OCI-M1 (cell line): ENCODE results near the gene TEAD3.

Experiments
- DNase-seq: peaks from one replicate; lab custom pipeline; 2025; lab: John Stamatoyannopoulos, UW

Gene TEAD3

GRCh38 chr6:35492258-35492973, 4.5 kb downstream of the TEAD3 start:
- DNase-seq, result no peak

DNA sequence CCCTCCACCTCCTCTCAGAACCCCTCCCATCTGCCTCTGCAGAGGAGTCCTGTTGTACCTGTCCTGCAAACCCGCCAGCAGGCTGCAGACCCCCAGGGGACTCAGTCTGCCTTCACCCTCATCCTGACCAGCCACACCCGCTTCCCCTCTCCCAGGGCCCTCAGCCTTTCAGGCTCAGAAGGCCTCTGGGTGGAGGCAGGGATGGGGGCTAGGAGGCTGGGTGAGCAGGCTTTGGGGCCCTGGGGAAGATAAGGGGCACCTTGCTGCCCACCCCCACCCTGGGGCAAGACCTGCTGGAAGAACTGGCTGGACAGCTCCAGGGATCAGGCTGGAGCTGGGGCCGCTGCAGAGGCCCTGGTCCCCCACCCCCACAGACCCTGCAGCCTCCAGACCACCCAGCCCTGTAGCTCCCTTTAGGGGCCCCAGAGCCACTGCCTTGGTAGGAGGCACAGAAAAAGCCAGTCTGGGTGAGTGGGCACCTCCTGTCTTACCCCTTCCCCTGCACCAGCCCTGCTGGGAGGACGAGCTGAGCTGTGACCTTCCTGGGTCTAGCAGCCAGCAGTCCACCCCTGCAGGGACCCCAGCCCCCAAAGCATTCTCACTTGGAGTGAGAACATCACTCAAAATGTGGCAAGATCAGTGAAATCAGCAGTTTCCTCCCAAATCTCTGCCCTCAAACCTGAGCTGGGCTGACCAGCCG, 5.2 kb downstream of the TEAD3 start:
- no peak for DNase-seq

DNA sequence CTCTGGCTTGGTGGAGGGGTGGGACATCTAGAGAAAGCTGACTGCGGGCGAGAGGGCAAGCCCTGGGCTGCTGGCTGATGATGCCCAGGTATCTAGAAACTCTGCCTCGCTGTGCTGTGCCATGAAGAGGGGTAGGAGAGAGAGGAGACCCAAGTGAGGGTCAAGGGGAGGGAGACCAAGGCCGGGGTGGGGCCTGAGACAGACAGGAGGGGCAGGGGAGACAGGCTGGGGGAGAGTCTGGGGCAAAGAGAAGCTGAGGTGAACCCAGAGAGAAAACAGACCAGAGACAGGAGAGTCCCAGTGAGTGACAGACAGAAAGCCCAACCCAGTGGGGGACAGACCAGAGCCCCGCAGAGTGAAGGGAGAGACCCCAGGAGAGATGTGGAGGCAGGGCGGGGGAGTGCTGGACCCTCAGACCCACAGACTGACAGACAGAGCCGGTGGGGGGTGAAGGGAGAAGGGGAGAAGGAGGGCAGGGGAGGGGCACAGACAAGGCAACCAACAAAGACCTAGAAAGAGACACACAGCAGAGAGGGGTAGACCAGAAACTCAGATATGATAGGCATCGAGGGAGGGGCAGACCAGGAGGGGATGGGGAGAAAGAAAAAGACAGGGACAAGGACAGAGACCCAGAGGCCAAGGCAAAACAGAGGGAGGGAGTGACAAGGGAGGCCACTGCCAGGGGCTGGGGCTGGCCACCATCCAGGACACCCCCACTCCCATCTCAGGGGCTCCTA, 5.9 kb downstream of the TEAD3 start:
- no peak for DNase-seq

GRCh38 chr6:35489995-35490791, 6.7 kb downstream of the TEAD3 start:
- DNase-seq, result no peak

DNA sequence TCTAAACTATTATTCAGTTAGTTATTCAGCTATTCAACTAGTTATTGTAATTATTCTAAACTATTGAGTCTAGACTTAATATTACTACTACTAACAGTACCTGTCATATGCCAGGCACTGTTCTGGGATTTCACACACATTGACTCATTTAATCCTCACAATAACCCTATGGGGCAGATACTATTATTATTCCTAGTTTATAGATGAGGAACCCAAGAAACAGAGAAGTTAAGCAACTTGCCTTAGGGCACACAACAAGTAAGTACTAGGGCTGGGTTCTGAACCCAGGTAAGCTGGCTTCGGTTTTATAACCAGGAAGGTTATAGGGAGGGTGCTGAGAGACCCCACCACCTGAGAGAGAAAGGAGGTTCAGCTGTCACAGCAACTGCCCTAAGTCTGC, 7.8 kb downstream of the TEAD3 start:
- DNase-seq, result no peak

DNA sequence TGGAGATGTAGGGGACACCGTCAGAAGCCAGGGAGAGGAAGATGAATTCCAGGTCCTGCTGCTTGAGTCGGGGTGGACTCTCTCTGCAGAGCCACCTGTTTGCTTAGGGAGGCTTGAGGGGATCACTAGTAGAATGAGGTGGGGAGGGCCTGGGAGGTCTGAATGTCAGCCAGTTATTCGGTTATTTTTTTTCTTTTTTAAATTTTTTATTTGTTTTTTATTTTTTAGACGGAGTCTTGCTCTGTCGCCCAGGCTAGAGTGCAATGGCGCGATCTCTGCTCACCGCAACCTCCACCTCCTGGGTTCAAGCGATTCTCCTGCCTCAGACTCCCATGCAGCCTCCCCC, 8.4 kb downstream of the TEAD3 start:
- no peak for DNase-seq

DNA sequence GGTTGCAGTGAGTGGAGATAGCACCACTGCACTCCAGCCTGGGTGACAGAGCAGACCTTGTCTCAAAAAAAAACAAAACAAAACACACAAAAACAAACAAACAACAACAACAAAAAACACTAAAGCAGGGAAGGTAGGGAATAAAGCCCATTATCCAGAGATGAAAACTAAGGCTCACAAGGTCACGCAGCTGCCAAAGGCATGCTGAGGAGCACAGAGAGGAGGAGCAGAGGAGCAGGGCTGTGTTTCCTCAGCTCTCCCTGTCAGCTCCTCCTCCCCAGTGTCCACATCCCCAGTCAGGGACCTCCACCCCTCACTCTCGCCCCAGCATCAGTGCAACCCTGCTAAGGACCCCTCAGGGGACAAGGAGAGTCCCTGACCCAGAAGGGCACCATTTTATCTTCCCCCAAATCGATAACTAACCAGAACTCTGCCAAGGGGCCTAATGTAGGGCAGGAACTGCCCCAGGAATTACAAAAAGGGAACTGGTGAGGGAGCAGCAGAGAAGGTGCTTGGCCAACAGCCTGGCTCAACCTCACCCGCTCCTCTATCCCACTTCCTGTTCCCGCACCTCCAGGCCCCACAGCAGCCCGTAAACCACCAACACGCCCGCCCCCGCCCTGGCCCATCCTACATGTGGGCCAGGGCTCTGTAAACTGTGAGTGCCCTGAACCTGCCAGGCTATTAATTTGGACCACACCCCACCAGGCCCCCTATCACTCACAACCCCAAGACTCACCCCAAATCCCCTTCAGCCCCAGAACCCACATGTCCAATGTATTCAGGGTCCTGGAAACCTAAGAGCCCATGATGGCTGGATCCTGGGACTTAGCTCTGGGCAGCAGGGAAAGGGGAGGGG, 9.0 kb downstream of the TEAD3 start:
- DNase-seq, result peak; percentile 83

DNA sequence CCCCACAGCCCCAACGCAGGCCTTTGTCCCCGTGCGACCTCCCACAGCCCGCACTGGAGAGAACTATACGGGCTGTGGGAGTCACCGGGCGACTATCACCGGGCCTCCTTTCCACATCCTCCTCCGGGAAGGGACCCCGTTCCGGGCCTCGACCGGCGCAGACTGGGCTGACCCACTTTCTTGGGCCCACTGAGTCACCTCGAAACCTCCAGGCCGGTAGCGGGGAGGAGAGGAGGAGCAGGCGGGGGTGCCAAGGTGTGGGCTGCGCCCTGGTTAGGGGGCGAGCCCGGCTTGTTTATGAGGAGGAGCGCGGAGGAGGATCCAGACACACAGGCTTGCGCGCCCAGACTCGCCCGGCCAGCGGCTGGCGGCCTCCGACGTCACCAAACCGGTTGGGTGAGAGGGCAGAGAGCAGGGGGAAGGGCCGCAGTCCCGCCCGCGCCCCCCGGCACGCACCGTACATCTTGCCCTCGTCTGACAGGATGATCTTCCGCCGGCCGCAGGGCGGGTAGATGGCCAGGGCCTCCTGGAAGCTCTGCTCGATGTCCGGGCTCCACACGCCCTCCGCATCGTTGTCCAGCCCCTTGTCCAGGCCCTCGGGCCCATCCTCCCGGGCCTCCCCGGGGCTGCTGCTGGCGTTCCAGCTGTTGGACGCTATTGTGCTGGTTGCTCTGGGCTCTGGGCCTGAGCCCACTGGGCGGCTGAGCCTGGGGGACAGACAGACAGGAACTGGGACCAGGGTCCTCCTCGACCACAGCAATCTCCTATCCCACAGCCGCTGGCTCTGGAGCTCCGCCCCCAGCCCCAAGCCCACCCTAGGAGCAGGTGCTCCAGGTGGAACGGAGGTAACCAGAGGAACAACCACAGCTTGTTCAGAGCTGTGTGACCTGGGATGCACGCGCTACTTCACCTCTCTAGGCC, 10.6 kb downstream of the TEAD3 start:
- DNase-seq, result no peak

- DNase-seq, result no peak
Observed at GRCh38 chr6:35485402-35485877, 11.4 kb downstream of the TEAD3 start.

DNA sequence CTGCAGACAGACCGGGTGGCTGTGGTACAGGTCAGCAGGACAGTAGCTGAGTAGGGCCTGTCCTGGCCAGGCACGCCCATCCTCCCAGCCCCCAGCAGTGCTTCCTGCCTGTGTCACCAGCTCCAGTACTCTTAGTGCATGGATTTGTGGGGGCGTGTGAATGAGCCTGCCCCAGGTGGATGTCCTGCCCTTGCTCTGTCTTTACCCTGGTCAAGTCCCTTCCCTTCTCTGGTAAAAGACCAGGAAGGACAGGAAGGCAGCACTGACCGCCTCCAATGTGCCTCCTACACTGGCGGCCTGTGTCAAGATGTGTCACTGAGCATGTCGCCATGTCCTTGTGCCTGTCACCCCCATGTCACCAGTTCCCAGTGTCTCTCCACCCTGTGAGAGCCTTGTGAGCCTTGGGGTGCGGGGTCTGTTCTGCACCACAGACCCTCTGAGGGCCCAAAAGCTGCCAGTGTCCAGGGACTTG, 11.9 kb downstream of the TEAD3 start:
- no peak for DNase-seq

- no peak for DNase-seq
Observed at GRCh38 chr6:35483893-35484645, 12.8 kb downstream of the TEAD3 start.

- DNase-seq, result no peak
Observed at GRCh38 chr6:35483490-35483889, 13.4 kb downstream of the TEAD3 start.

DNA sequence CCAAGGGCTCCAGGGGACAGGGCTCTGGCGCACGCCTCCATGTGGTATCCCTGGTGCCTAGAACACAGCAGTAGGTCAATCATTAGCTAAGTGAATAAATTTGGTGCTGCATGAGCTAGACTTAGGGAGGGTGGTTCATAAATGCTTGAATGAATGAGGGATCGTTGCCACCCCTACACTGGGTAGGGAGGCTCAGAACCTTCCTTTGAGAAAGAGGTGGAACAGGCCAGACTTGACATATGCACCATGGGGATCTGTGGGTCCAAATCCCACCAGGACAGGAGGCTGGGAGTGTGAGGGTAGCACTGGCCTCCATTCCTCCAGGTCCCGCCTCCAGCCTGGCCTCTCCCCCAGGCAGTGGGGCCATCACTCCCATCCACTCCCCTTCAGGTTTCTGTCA, 13.8 kb downstream of the TEAD3 start:
- no peak for DNase-seq

- DNase-seq, result no peak
Observed at GRCh38 chr6:35481226-35481625, 15.7 kb downstream of the TEAD3 start.

DNA sequence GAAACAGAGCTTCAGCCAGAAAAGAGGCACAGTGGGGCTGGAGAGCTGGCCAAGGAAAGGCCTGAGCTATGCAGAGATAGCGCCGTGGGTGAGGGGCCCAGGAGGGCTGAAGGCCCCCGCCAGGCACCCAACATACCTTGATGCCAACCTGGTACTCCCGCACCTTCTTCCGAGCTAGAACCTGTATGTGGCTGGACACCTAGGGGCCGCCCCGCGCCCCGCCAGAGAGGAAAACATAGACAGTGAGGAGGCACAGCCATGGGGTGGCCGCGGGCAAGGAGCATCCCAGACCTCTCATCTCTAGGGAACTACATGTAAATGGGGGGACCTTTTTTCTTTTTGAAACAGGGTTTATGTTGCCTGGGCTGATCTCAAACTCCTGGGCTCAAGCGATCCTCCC, 16.7 kb downstream of the TEAD3 start:
- no peak for DNase-seq

DNA sequence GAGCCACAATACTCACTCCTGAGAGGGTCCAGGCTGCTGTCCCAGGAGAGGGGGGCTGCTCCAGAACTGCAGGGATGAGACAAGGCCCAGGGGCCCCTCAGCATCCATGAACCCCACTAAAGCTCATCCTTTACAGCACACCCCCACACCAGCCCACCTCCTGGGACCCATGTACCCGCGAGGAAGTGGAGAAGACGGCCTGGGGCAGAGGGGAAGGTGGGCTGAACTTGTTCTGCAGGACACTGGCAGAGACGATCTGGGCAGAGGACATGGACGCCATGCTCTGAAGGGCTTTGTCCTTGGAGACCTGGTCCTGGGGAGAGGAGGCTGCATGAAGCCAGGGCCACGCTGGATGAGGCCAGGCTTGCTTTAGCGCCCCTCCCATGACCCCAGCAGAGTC, 18.6 kb downstream of the TEAD3 start:
- DNase-seq, result no peak

- DNase-seq, result no peak
Observed at GRCh38 chr6:35477551-35478179, 19.2 kb downstream of the TEAD3 start.

DNA sequence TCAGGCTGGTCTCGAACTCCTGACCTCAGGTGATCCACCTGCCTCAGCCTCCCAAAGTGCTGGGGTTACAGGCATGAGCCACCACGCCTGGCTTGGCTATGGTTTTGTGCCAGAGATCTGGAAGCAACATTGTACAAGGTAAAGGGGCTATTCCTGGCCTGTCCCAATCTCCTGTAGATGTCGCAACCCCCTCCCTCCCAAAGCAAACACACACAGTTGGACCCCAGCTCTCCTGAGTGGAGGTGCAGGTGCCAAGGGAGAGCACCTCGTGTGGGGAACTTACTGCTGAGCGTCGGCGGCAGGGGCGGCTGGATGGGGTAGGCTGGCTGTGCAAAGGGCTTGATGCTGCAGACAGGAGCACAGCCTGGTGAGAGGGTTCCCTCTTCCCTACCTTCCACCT, 19.9 kb downstream of the TEAD3 start:
- no peak for DNase-seq

DNA sequence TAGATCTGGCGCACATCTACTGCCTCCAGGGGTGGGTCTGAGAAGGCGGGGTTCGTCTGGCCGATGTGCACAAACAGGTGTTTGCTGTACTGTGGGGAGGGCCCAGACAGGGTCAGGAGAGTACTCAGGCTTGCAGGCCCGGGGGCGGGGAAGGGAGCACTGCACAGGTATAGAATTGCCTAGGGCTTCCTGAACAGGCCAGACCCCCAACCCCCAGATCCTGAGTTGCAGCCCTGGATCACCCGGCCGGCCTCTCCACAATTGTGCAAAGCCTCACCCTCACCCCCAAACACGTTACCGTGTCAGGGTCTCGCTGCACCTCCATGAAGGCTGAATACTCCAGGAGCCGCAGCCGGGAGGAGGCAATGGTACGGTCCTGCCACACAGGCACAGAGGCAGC, 20.9 kb downstream of the TEAD3 start:
- no peak for DNase-seq
